WTC11 (cell line): ENCODE data around the gene COL17A1. TPM values are rescaled to one million over a fixed set of nuclear protein-coding genes. Genes with fewer than 3 reads are reported as not detected.

ENCODE experiments used
- ATAC-seq: fragments of 200-7000 bp; cut with Tn5 transposase; 2 replicates; pipeline ENCODE4 v1.10.0; 2021; ENCODE audit warnings: mild to moderate bottlenecking, moderate library complexity
- CTCF ChIA-PET: fragments of 300-600 bp; sonication (Branson Sonifier 250); formaldehyde crosslinking; loops from one replicate; lab custom pipeline; 2021; ENCODE audit warnings: antibody characterized with exemption; lab: Charles Lee
- POLR2A ChIA-PET: fragments of 350-600 bp; sonication (Branson Sonifier 250); formaldehyde crosslinking; loops from one replicate; lab custom pipeline; 2021; ENCODE audit warnings: antibody characterized with exemption; lab: Charles Lee
- DNase-seq: peaks from one replicate; pipeline ENCODE4 v3.0.0; 2021; ENCODE audit warnings: low spot score
- H3K27ac Mint-ChIP-seq: 2 replicates; pipeline ENCODE4 v1.8.0; 2021; ENCODE audit warnings: mixed read lengths
- H3K27me3 Mint-ChIP-seq: 2 replicates; pipeline ENCODE4 v1.8.0; 2021; ENCODE audit warnings: low read depth, mild to moderate bottlenecking, moderate library complexity, mixed read lengths
- H3K36me3 Mint-ChIP-seq: 2 replicates; pipeline ENCODE4 v1.8.0; 2021; ENCODE audit warnings: mixed read lengths
- H3K4me1 Mint-ChIP-seq: 2 replicates; pipeline ENCODE4 v1.8.0; 2022; ENCODE audit warnings: mixed read lengths
- H3K4me3 Mint-ChIP-seq: 2 replicates; pipeline ENCODE4 v1.8.0; 2021; ENCODE audit warnings: mild to moderate bottlenecking, moderate library complexity, mixed read lengths
- H3K9me3 Mint-ChIP-seq: 2 replicates; pipeline ENCODE4 v1.8.0; 2021; ENCODE audit warnings: mixed read lengths
- E2F1 ChIP-seq: sonication (generic); formaldehyde crosslinking; IDR thresholded peaks from 2 replicates; pipeline ENCODE4 v1.8.0; 2022; ENCODE audit warnings: mild to moderate bottlenecking, missing genetic modification reagents
- GABPB1 ChIP-seq: sonication (generic); formaldehyde crosslinking; IDR thresholded peaks from 2 replicates; pipeline ENCODE4 v1.8.1; 2023; ENCODE audit warnings: mild to moderate bottlenecking, missing genetic modification reagents
- HMGXB4 ChIP-seq: sonication (generic); formaldehyde crosslinking; IDR thresholded peaks from 2 replicates; pipeline ENCODE4 v1.8.1; 2023; ENCODE audit warnings: mild to moderate bottlenecking, moderate library complexity, missing genetic modification reagents
- MXD4 ChIP-seq: fragments of 250-450 bp; sonication (Bioruptor Pico); IDR thresholded peaks from 2 replicates; pipeline ENCODE4 v1.8.0; 2021; ENCODE audit warnings: mild to moderate bottlenecking, moderate library complexity, borderline replicate concordance
- MYBL2 ChIP-seq: sonication (generic); formaldehyde crosslinking; IDR thresholded peaks from 2 replicates; pipeline ENCODE4 v1.8.1; 2023; ENCODE audit warnings: mild to moderate bottlenecking, moderate library complexity, missing genetic modification reagents
- NR1H2 ChIP-seq: sonication (generic); formaldehyde crosslinking; IDR thresholded peaks from 2 replicates; pipeline ENCODE4 v1.9.0; 2021; ENCODE audit warnings: mild to moderate bottlenecking, moderate library complexity, missing genetic modification reagents
- SMAD3 ChIP-seq: sonication (generic); formaldehyde crosslinking; IDR thresholded peaks from 2 replicates; pipeline ENCODE4 v1.8.0; 2022; ENCODE audit warnings: missing genetic modification reagents, mild to moderate bottlenecking, borderline replicate concordance
- SMAD4 ChIP-seq: sonication (generic); formaldehyde crosslinking; IDR thresholded peaks from 2 replicates; pipeline ENCODE4 v1.8.0; 2022; ENCODE audit warnings: mild to moderate bottlenecking, missing genetic modification reagents
- SP1 ChIP-seq: sonication (generic); formaldehyde crosslinking; conservative IDR thresholded peaks from 2 replicates; pipeline ENCODE4 v1.8.1; 2022; ENCODE audit warnings: missing genetic modification reagents
- TEAD1 ChIP-seq: sonication (generic); formaldehyde crosslinking; IDR thresholded peaks from 2 replicates; pipeline ENCODE4 v1.8.0; 2022; ENCODE audit warnings: mild to moderate bottlenecking, missing genetic modification reagents
- TEAD4 ChIP-seq: sonication (generic); formaldehyde crosslinking; IDR thresholded peaks from 2 replicates; pipeline ENCODE4 v1.8.0; 2022; ENCODE audit warnings: mild to moderate bottlenecking, missing genetic modification reagents
- ZMAT4 ChIP-seq: fragments of 250-450 bp; sonication (Bioruptor Pico); IDR thresholded peaks from 2 replicates; pipeline ENCODE4 v1.9.0; 2021; ENCODE audit warnings: mild to moderate bottlenecking
- ZNF232 ChIP-seq: sonication (generic); formaldehyde crosslinking; IDR thresholded peaks from 2 replicates; pipeline ENCODE4 v1.8.0; 2022; ENCODE audit warnings: mild to moderate bottlenecking, missing genetic modification reagents
- ZNF396 ChIP-seq: fragments of 250-450 bp; sonication (Bioruptor Pico); IDR thresholded peaks from 2 replicates; pipeline ENCODE4 v1.8.0; 2021; ENCODE audit warnings: mild to moderate bottlenecking, moderate library complexity, borderline replicate concordance
- ZNF671 ChIP-seq: fragments of 250-450 bp; sonication (Bioruptor Pico); IDR thresholded peaks from 2 replicates; pipeline ENCODE4 v1.8.0; 2021; ENCODE audit warnings: mild to moderate bottlenecking
- total RNA-seq: library from RNA; stranded (reverse); gene quantifications from 3 replicates; pipeline ENCODE4 v1.2.3, GENCODE V29; 2021
- TF ChIP-seq, protein P1 (sequence below): sonication (generic); formaldehyde crosslinking; IDR thresholded peaks from 2 replicates; pipeline ENCODE4 v1.8.0; 2022; ENCODE audit warnings: missing genetic modification reagents
- TF ChIP-seq, protein P2 (sequence below): fragments of 250-450 bp; sonication (Bioruptor Pico); IDR thresholded peaks from 2 replicates; pipeline ENCODE4 v1.8.0; 2021; ENCODE audit warnings: mild to moderate bottlenecking

The COL17A1 gene
- total RNA-seq, 1 experiment from 2014 or later, result 1.5 TPM

GRCh38 chr10:104032144-104032775, 53.4 kb downstream of the COL17A1 start:
- Mint-ChIP-seq H3K4me3 (peak overlapping the region; percentile 2; the same call in 1 of the 2 replicates), H3K27ac (peak overlapping the region; percentile 48), H3K4me1 (peaks cover 27% of the 10 kb centered on the region), H3K9me3 (no peaks in the 10 kb centered on the region), H3K36me3 (0 out of 2 replicates have a peak, but pooled peaks cover 2% of the 10 kb centered on the region), H3K27me3 (no peaks in the 10 kb centered on the region)
- POLR2A ChIA-PET, result no interaction called here
- CTCF ChIA-PET, result interaction anchor here (0.8 to 1.7 kb wide), 5 partner anchors 89 to 346 kb away, joined by 3 to 7 read pairs (median 4); no protein-coding TSS in a partner anchor
- ATAC-seq, result peak; percentile 57
- no peak for DNase-seq
- TF ChIP-seq E2F1 (CRISPR knock-in tag) (no peak), SMAD4 (no peak), HMGXB4 (CRISPR knock-in tag) (no peak), ZNF396 (peak; percentile 48; the same call in 1 of the 2 replicates)
- TF ChIP-seq, protein P1, sequence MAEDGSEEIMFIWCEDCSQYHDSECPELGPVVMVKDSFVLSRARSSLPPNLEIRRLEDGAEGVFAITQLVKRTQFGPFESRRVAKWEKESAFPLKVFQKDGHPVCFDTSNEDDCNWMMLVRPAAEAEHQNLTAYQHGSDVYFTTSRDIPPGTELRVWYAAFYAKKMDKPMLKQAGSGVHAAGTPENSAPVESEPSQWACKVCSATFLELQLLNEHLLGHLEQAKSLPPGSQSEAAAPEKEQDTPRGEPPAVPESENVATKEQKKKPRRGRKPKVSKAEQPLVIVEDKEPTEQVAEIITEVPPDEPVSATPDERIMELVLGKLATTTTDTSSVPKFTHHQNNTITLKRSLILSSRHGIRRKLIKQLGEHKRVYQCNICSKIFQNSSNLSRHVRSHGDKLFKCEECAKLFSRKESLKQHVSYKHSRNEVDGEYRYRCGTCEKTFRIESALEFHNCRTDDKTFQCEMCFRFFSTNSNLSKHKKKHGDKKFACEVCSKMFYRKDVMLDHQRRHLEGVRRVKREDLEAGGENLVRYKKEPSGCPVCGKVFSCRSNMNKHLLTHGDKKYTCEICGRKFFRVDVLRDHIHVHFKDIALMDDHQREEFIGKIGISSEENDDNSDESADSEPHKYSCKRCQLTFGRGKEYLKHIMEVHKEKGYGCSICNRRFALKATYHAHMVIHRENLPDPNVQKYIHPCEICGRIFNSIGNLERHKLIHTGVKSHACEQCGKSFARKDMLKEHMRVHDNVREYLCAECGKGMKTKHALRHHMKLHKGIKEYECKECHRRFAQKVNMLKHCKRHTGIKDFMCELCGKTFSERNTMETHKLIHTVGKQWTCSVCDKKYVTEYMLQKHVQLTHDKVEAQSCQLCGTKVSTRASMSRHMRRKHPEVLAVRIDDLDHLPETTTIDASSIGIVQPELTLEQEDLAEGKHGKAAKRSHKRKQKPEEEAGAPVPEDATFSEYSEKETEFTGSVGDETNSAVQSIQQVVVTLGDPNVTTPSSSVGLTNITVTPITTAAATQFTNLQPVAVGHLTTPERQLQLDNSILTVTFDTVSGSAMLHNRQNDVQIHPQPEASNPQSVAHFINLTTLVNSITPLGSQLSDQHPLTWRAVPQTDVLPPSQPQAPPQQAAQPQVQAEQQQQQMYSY (CRISPR knock-in tag), result peak; percentile 12; the same call in 1 of the 2 replicates

DNA sequence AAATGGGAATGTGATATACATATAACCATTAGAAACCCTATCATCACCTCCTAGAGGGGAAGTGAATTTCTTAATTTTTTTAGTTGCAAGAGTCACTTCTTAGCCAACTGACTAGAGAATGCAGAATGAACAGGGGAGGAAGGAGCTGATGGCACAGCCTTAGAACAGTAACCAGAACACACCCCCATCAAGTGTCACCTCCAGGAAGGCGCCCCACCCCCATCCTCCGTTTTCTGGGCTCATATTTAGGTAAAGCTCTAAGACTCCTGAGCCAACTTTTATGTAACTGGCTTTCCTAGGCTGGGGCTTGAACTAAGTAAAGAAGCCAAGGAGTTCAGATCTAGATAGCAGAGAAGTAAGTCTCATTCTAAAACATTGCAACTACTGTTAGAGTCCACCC, 54.0 kb downstream of the COL17A1 start:
- ChIA-PET POLR2A (no interaction called here), CTCF (interaction anchor here (0.8 to 1.7 kb wide), 5 partner anchors 89 to 346 kb away, joined by 3 to 7 read pairs (median 4); no protein-coding TSS in a partner anchor)
- ATAC-seq, result no peak
- Mint-ChIP-seq H3K4me3 (no peak overlapping the region), H3K27ac (no peak overlapping the region), H3K36me3 (0 out of 2 replicates have a peak, but pooled peaks cover 2% of the 10 kb centered on the region), H3K9me3 (no peaks in the 10 kb centered on the region), H3K27me3 (no peaks in the 10 kb centered on the region), H3K4me1 (peaks cover 27% of the 10 kb centered on the region)
- TF ChIP-seq, protein P2, sequence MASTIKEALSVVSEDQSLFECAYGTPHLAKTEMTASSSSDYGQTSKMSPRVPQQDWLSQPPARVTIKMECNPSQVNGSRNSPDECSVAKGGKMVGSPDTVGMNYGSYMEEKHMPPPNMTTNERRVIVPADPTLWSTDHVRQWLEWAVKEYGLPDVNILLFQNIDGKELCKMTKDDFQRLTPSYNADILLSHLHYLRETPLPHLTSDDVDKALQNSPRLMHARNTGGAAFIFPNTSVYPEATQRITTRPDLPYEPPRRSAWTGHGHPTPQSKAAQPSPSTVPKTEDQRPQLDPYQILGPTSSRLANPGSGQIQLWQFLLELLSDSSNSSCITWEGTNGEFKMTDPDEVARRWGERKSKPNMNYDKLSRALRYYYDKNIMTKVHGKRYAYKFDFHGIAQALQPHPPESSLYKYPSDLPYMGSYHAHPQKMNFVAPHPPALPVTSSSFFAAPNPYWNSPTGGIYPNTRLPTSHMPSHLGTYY (CRISPR knock-in tag), result no peak
- no peak for TF ChIP-seq SP1 (CRISPR knock-in tag)
- no peak for TF ChIP-seq ZNF232 (CRISPR knock-in tag)
- TF ChIP-seq ZMAT4 (CRISPR knock-in tag), result no peak
- TF ChIP-seq TEAD1 (CRISPR knock-in tag), result no peak
- TF ChIP-seq MYBL2, result no peak
- no peak for TF ChIP-seq TEAD4
- DNase-seq, result no peak

GRCh38 chr10:104029521-104029860, 56.2 kb downstream of the COL17A1 start:
- H3K4me3 Mint-ChIP-seq, result no peak overlapping the region
- no peak for TF ChIP-seq MXD4
- no peak for TF ChIP-seq SMAD3 (CRISPR knock-in tag)
- TF ChIP-seq NR1H2 (CRISPR knock-in tag), result no peak
- no peak for TF ChIP-seq ZNF671 (CRISPR knock-in tag)
- TF ChIP-seq GABPB1 (CRISPR knock-in tag), result no peak
- no peak for ATAC-seq
- 0 out of 2 replicates have a peak, but pooled peaks cover 2% of the 10 kb centered on the region for H3K36me3 Mint-ChIP-seq
- ChIA-PET POLR2A (no interaction called here), CTCF (interaction anchor here (0.9 to 1.9 kb wide), 6 partner anchors 16 to 245 kb away, joined by 3 to 17 read pairs (median 4); partner anchors contain the start of gene SFR1)
- H3K4me1 Mint-ChIP-seq, result peaks cover 27% of the 10 kb centered on the region
- no peaks in the 10 kb centered on the region for H3K27me3 Mint-ChIP-seq
- no peaks in the 10 kb centered on the region for H3K9me3 Mint-ChIP-seq
- no peak overlapping the region for H3K27ac Mint-ChIP-seq
- no peak for DNase-seq
